Mammary epithelial cell (primary cell): Measurements from ENCODE around the gene MAP3K14.

Experiments used
- EZH2 ChIP-seq: IDR thresholded peaks from 2 replicates; pipeline ENCODE4 v1.6.1; 2012; ENCODE audit warnings: low read length, inconsistent platforms, borderline replicate concordance
- TF ChIP-seq, protein P1 (sequence below), 2 donors: IDR thresholded peaks in 1 of 2; conservative IDR thresholded peaks in 1 of 2; 2 replicates each; pipeline ENCODE4 v1.5.1; 2011 to 2012; ENCODE audit warnings: inconsistent platforms in 2 of 2, low read length in 2 of 2, mild to moderate bottlenecking in 2 of 2, control low read depth in 1 of 2, low read depth in 1 of 2; ENCODE audit not compliant: insufficient read depth in 1 of 2; ENCODE audit errors: extremely low read depth in 1 of 2

DNA sequence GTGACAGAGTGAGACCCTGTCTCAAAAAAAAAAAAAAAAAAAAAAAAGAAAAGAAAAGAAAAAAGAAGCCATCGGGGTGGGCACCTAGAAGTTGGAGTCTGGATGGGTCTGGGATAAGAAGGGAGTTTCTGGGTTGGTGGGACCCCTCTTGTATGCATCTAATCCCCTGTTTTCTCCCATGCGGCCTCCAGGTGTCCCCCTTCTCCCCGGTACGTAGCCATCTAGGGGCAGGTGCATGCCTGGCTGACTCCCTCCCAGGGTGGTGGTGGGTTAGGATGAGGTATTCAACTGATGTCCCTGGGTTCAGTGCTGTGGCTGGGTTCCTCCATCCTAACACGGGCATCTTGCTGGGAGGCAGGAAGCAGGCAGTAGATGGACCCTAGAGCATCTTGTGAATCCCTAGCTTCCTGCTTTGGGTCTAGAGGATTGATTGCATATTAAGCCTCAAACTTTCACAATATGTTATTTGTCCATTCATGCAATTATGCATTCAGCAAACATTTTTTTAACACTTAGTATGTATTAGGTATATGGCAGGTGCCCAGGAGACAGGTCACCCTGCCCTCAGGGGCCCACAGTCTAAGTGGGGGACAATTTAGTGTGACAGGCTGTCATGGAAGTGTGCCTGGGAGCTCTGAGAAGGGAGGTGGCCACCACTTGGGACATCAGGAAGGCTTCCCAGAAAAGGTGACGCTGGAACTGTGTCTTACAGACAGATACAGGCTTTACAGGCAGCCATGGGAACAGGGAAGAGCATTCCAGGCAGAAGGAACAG, 82.0 kb downstream of the MAP3K14 start:
- TF ChIP-seq, protein P1, sequence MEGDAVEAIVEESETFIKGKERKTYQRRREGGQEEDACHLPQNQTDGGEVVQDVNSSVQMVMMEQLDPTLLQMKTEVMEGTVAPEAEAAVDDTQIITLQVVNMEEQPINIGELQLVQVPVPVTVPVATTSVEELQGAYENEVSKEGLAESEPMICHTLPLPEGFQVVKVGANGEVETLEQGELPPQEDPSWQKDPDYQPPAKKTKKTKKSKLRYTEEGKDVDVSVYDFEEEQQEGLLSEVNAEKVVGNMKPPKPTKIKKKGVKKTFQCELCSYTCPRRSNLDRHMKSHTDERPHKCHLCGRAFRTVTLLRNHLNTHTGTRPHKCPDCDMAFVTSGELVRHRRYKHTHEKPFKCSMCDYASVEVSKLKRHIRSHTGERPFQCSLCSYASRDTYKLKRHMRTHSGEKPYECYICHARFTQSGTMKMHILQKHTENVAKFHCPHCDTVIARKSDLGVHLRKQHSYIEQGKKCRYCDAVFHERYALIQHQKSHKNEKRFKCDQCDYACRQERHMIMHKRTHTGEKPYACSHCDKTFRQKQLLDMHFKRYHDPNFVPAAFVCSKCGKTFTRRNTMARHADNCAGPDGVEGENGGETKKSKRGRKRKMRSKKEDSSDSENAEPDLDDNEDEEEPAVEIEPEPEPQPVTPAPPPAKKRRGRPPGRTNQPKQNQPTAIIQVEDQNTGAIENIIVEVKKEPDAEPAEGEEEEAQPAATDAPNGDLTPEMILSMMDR (conservative IDR thresholded peaks at IDR 0.05 in 1 of 2, IDR thresholded peaks at IDR 0.05 in 1 of 2; ENCODE audit: extremely low read depth in 1 of 2, insufficient read depth in 1 of 2, low read depth in 1 of 2, low read length in 2 of 2): peak in 1 of 2 donors; percentile 16
- no peak for TF ChIP-seq EZH2
